A673 (cell line): ENCODE results near the gene LAMA5.

Experiments
- EZH2 ChIP-seq: fragments of 200-600 bp; sonication (generic); IDR thresholded peaks from 2 replicates; pipeline ENCODE4 v1.6.1; 2017; ENCODE audit warnings: borderline replicate concordance, low read depth, mild to moderate bottlenecking, mixed read lengths, antibody characterized with exemption, low read length; ENCODE audit not compliant: poor library complexity, severe bottlenecking
- TF ChIP-seq, protein P1 (sequence below): fragments of 300-800, 200-600 bp; sonication (generic); conservative IDR thresholded peaks from 2 replicates; pipeline ENCODE4 v1.5.1; 2017; ENCODE audit warnings: low read depth, mild to moderate bottlenecking, antibody characterized with exemption, low read length, moderate library complexity, mixed read lengths

DNA sequence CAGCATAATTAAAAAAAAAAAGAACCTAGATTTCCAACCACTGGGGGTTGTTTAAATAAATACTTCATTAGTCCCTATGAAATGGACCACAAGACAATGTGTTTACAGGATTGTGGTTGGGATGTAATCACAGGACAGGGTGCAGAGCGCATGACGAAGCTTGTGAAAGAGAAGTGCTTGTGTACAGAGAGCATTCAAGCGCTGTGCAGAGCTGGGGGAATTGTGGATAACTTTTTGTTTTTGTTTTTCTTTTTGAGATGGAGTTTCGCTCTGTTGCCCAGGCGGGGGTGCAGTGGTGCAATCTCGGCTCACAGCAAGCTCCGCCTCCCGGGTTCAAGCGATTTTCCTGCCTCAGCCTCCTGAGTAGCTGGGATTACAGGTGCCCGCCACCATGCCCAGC lies 22.3 kb downstream of the LAMA5 start:
- TF ChIP-seq, protein P1, sequence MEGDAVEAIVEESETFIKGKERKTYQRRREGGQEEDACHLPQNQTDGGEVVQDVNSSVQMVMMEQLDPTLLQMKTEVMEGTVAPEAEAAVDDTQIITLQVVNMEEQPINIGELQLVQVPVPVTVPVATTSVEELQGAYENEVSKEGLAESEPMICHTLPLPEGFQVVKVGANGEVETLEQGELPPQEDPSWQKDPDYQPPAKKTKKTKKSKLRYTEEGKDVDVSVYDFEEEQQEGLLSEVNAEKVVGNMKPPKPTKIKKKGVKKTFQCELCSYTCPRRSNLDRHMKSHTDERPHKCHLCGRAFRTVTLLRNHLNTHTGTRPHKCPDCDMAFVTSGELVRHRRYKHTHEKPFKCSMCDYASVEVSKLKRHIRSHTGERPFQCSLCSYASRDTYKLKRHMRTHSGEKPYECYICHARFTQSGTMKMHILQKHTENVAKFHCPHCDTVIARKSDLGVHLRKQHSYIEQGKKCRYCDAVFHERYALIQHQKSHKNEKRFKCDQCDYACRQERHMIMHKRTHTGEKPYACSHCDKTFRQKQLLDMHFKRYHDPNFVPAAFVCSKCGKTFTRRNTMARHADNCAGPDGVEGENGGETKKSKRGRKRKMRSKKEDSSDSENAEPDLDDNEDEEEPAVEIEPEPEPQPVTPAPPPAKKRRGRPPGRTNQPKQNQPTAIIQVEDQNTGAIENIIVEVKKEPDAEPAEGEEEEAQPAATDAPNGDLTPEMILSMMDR = no peak
- no peak for TF ChIP-seq EZH2
